GM12891 (cell line): ENCODE results near the gene COMMD1.
"Not testable (repeated sequence)": the region's sequence is repeated elsewhere in the genome, so short reads cannot be mapped to it uniquely, and the experiment has no call there.

Source experiments
- DNase-seq: peaks from one replicate; pipeline ENCODE4 v3.0.0; 2011; ENCODE audit warnings: low spot score; ENCODE audit not compliant: insufficient read length
- FAIRE-seq: peaks from 2 replicates; lab custom pipeline; 2011; peaks lifted over from hg19 to GRCh38; lab: Jason Lieb, UNC
- PAX5 ChIP-seq: IDR thresholded peaks from 2 replicates; pipeline ENCODE4 v1.6.1; 2011; ENCODE audit warnings: low read length, moderate library complexity, mild to moderate bottlenecking; ENCODE audit not compliant: insufficient read depth, severe bottlenecking
- POLR2A ChIP-seq: IDR thresholded peaks from 2 replicates; pipeline ENCODE4 v1.6.1; 2011; ENCODE audit warnings: low read depth, low read length, control low read depth
- POLR2AphosphoS5 ChIP-seq: IDR thresholded peaks from 2 replicates; pipeline ENCODE4 v1.6.1; 2011; ENCODE audit warnings: low read depth, low read length, control low read depth
- POU2F2 ChIP-seq: IDR thresholded peaks from 2 replicates; pipeline ENCODE4 v1.6.1; 2011; ENCODE audit warnings: low read depth, mild to moderate bottlenecking, control low read depth, low read length, moderate library complexity
- SPI1 ChIP-seq: IDR thresholded peaks from 2 replicates; pipeline ENCODE4 v1.6.1; 2011; ENCODE audit warnings: low read depth, low read length, control low read depth
- TAF1 ChIP-seq: IDR thresholded peaks from 2 replicates; pipeline ENCODE4 v1.6.1; 2011; ENCODE audit warnings: low read depth, low read length, control low read depth

COMMD1 gene

DNA sequence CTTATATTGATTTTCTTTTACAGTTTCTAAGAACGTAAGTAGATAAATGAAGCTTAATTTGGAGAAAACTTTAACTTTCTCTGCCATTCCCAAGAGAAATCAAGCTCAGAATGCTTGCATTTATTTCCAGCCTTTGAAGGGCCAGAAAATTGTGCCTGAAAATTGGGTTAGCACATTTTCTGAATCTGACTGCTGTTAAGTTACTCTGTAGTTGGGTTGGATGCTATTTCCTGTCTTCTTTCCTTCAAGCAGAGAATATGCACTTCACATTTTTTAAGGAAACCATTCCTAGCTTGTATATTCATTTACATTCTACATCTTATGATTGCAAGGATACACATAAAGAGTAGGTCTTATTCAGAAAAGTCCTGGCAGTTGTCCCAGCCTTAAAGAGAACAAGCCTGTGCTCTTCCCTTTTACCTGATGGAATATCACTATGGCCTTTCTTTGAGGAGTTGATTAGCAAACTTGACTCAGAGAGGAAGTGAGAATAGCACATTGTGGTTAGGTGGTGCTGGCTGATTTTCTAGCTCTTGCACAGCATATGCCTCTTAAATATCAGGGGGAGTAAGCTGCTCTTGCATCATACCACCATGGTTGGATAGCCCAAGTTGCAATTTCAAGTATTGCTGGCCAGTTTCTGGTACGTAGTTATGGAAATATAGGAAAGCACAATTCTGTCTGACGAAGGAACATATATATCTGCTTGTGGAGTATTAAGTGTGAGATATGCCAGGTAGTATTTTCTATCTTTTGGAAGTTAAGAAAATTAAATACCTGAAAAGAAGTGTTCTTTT is 133.7 kb downstream of the COMMD1 start:
- TF ChIP-seq PAX5 (peak; percentile 75), SPI1 (peak; percentile 100), POLR2AphosphoS5 (no peak), POLR2A (no peak), TAF1 (no peak), POU2F2 (peak; percentile 73; the same call in 1 of the 2 replicates)
- DNase-seq (peak; percentile 55), FAIRE-seq (peak; percentile 99)

DNA sequence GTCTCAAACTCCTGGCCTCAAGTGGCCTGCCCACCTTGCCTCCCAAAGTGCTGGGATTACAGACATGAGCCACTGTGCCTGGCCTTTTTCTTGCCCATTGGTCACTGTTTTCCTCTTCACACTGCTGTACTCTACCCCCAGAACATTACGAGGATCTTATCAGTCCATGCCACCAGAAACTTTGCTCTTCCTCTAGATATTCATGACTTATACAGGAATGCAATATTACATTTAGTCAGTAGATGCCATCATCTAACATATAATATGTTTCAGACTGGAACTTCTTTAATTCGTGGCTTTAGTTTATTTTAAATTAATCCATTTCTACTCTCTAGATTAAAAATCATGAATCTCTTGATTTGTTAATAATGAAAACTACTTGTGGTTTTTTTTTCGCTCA is 135.5 kb downstream of the COMMD1 start:
- no peak for FAIRE-seq
- no peak for TF ChIP-seq SPI1
- no peak for TF ChIP-seq POU2F2
- TF ChIP-seq POLR2AphosphoS5: no peak
- TF ChIP-seq TAF1: no peak
- TF ChIP-seq POLR2A: no peak
- TF ChIP-seq PAX5: no peak
- DNase-seq: no peak

DNA sequence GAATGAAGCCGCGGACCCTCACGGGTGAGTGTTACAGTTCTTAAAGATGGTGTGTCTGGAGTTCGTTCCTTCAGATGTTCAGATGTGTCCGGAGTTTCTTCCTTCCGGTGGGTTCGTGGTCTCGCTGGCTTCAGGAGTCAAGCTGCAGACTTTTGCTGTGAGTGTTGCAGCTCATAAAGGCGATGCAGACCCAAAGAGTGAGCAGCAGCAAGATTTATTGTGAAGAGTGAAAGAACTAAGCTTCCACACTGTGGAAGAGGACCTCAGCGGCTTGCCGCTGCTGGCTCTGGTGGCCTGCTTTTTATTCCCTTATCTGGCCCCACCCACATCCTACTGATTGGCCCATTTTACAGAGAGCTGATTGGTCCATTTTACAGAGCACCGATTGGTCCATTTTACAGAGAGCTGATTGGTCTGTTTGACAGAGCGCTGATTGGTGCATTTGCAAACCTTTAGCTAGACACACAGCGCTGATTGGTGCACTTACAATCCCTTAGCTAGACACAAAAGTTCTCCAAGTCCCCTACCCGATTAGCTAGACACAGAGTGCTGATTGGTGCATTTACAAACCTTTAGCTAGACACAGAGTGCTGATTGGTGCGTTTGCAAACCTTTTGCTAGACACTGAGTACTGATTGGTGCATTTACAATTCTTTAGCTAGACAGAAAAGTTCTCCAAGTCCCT is 136.4 kb downstream of the COMMD1 start:
- FAIRE-seq, DNase-seq: not testable (repeated sequence)

DNA sequence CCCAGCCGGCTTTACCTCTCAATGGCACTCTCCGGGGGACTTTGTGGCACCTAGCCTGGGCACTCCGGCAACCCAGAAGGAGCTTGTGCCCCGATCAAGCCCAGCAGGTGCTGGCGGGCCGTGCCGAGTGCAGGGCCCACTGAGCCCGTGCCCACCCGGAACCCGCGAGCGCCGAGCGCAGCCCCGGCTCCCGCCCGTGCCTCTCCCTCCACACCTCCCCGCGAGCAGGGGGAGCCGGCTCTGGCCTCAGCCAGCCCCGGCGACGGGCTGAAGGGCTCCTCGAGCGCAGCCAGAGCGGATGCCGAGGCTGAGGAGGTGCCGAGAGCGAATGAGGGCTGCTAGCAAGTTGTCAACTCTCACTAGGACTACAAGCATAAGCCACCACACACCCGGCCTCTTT is 136.9 kb downstream of the COMMD1 start:
- DNase-seq (no peak), FAIRE-seq (no peak)
- TF ChIP-seq POU2F2: no peak
- no peak for TF ChIP-seq PAX5
- no peak for TF ChIP-seq SPI1
- TF ChIP-seq TAF1: no peak
- no peak for TF ChIP-seq POLR2A
- TF ChIP-seq POLR2AphosphoS5: no peak

DNA sequence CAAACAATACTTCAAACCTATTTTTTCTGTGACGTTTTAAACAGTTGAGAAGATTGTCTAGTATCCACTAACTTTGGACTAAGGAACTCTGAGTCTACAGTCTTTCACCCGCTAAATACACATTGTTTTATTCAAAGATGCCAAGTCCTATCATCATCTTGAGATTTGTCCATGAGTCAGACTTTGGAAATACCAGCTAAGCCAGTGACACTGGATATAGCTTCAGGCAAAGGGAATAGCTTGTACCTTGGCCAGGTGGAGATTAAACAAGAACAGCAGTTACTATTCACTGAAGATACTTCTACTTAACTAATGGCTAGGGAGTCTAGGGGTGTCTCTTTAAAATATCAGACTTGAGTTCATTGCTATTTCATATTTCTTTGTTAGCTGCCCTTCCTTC is 137.5 kb downstream of the COMMD1 start:
- TF ChIP-seq TAF1: no peak
- no peak for TF ChIP-seq POLR2AphosphoS5
- no peak for TF ChIP-seq SPI1
- TF ChIP-seq POLR2A: no peak
- no peak for TF ChIP-seq PAX5
- TF ChIP-seq POU2F2: no peak
- no peak for DNase-seq
- FAIRE-seq: no peak

DNA sequence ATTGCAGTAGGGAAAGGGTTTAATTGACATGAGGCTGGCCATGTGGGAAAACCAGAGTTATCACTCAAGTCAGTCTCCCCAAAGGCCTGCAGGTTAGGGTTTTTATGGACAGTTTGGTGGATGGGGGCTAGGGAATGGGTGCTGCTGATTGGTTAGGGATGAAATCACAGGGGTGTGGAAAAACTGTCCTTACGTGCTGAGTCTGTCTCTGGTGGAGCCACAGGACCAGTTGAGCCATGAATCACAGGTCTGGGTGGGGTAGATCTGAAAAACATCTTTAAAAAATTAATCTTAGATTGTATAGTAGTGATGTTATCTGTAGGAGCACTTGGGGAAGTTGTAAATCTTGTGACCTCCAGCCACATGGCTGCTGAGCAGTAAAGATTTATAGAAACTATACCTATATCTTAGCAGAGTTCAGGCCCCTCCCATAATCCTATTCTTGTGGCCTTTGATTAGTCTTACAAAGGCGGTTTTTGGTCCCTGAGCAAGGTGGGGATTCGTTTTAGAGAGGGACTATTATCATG is 139.6 kb downstream of the COMMD1 start:
- no peak for TF ChIP-seq TAF1
- TF ChIP-seq SPI1: no peak
- no peak for TF ChIP-seq POU2F2
- TF ChIP-seq PAX5: no peak
- TF ChIP-seq POLR2A: no peak
- no peak for TF ChIP-seq POLR2AphosphoS5
- DNase-seq (no peak), FAIRE-seq (no peak)

DNA sequence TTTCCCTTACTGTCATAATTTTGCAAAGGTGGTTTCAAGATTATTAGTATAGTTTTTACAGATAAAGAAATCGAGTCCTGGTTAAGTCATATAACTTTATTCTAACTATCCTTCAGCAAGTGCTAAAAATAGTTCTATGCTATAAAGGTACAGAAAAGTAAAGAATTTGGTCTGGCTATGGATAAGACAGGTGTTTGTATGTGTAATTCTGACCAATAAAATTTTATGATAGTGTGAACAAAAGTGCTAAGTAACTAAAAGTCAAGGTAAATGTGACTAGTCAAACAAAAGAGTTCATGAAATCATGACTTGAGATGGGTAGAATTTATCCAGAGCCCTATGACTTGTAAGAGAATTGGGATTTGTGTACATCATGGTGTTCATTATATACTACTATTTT is 140.7 kb downstream of the COMMD1 start:
- TF ChIP-seq POLR2AphosphoS5 (no peak), SPI1 (no peak), POU2F2 (no peak), PAX5 (no peak), TAF1 (no peak), POLR2A (no peak)
- FAIRE-seq: no peak

DNA sequence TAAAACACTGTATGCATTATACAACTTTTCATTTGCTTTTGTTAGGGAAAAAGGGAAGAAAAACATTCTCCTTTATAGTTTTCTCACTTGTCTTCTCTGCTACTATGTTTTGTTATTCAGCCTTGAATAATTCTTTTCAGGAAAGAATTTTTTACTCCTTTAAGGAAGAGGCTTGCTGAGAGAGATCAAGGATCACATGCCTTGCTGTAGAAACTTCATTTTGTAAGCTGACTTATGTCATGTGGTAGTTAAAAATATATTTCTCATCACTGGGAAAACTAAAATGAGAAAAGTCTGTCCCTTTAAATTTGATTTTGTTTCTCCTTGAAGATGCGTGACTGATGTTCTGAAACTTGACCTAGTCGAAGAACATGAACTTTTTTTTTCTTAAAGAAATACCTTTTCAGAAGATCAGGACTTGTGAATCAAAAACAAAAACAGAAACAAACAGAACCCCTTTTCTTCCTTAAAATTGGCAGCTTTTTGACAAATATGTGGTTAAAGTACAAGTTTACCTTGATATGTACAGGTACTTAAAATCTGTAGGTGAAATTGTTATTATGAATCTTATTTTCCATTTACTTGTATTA is 145.1 kb downstream of the COMMD1 start:
- no peak for TF ChIP-seq TAF1
- TF ChIP-seq POLR2AphosphoS5: no peak
- no peak for TF ChIP-seq PAX5
- TF ChIP-seq POLR2A: no peak
- TF ChIP-seq SPI1: no peak
- no peak for TF ChIP-seq POU2F2
- DNase-seq (no peak), FAIRE-seq (no peak)

More for the DNA sequence above, 140.7 kb downstream of the COMMD1 start:
- no peak for DNase-seq

DNA sequence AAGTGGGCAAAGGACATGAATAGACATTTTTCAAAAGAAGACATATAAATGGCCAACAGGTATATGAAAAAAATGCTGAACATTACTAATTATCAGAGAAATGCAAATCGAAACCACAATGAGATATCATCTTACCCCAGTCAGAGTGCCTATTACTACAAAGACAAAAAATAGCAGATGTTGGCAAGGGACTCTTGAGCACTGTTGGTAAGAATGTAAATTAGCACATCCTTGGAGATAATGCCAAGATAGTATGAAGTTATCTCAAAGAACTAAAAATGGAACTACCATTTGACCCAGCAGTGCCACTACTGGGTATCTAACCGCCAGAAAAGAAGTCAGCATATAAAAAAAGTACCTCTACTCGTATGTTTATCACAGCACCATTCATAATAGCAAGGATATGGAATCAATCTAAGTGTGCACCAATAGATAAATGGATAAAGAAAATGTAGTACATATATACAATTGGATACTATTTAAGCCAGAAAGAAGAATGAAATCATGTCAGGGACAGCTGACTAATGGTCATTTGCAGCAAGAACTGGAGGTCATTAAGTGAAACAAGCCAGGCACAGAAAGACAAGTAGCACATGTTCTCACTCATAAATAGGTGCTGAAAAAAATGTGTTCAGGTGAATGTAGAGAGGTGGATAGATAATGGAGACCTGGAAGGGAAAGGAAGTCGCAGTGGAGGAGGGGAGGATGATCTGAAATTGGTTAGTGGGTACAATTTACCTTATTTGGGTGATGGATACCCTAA is 148.7 kb downstream of the COMMD1 start:
- DNase-seq (no peak), FAIRE-seq (peak; percentile 78)
- TF ChIP-seq POLR2A (no peak), TAF1 (no peak), POLR2AphosphoS5 (no peak), PAX5 (no peak), POU2F2 (no peak), SPI1 (no peak)
